ENCODE measurements around the gene ZNF148.

GRCh38 chr3:125359700-125360099 lies 15.4 kb downstream of the ZNF148 start:
- no peak for TF ChIP-seq CTCF (IDR thresholded peaks at IDR 0.05)
- TF ChIP-seq POLR2A (IDR thresholded peaks at IDR 0.05) = no peak
